ENCODE measurements around the gene RAPSN. TPM values are rescaled to one million over a fixed set of nuclear protein-coding genes. Genes with fewer than 3 reads are reported as not detected.
A peak's percentile ranks its signal among the peaks of the same experiment; 100 is the strongest.

Gene RAPSN
- total and polyA plus RNA-seq, 2 of the 8 experiments (the other 6 are each of a cell fraction or from before 2014, with no cell fraction given) = 0.06 to 0.34 TPM

DNA sequence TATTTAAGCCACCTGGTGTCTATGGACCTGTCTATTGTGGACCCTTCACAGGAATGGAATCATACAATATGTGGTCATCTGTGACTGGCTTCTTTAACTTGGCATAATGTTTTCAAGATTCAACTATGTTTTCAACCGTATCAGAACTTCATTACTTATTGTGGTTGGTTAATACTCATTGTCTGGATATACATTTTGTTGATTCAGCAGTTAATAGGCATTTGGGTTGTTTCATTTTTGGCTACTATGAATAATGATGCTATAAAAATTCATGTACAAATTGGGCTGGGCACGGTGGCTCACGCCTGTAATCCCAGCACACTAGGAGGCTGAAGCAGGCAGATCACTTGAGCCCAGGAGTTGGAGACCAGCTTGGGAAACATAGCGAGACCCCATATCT lies 2.5 kb upstream of the RAPSN start:
- Histone ChIP-seq H4K91ac (replicated peaks; ENCODE audit: insufficient read length, low read length) (no peak overlapping the region), H3K36me3 (ENCODE audit: control insufficient read depth in 2 of 4, insufficient read depth in 4 of 4, low read length in 3 of 4) (no peaks in the 10 kb centered on the region), H3K23ac (ENCODE audit: insufficient read length) (no peak overlapping the region), H3K79me1 (ENCODE audit: low read depth, low read length) (no peaks in the 10 kb centered on the region), H3K4me1 (replicated peaks in 1 of 4; ENCODE audit: control insufficient read depth in 3 of 4, insufficient read depth in 4 of 4, low read length in 3 of 4) (no peaks in the 10 kb centered on the region; a peak in 2 of 7 replicates), H4K8ac (ENCODE audit: extremely low read depth, insufficient read depth, low read length) (no peak overlapping the region), H2BK12ac (ENCODE audit: low read depth, low read length) (no peak overlapping the region), H2BK15ac (ENCODE audit: low read length) (no peak overlapping the region), H3K9me3 (ENCODE audit: insufficient read depth in 2 of 2, low read depth in 1 of 2, low read length in 1 of 2) (no peaks in the 10 kb centered on the region), H3K23me2 (ENCODE audit: low read depth, low read length) (no peaks in the 10 kb centered on the region), H3K4me2 (ENCODE audit: insufficient read depth in 1 of 2, low read depth in 2 of 2, low read length in 2 of 2) (no peak overlapping the region), H3K9ac (replicated peaks in 1 of 4; ENCODE audit: extremely low read depth in 1 of 4, low read depth in 3 of 4, low read length in 3 of 4) (no peak overlapping the region), H3K27ac (ENCODE audit: low read depth, low read length) (no peak overlapping the region), H2AFZ (ENCODE audit: low read length) (no peak overlapping the region), H3K27me3 (replicated peaks in 1 of 4; ENCODE audit: control insufficient read depth in 3 of 4, extremely low read depth in 1 of 4, insufficient read depth in 3 of 4, low read length in 3 of 4) (no peaks in the 10 kb centered on the region), H3K18ac (ENCODE audit: extremely low read depth, low read length) (no peak overlapping the region), H2BK5ac (ENCODE audit: low read depth, low read length) (no peak overlapping the region), H4K20me1 (replicated peaks in 1 of 2; ENCODE audit: control insufficient read depth in 1 of 2, insufficient read depth in 2 of 2, low read length in 2 of 2) (no peaks in the 10 kb centered on the region), H4K5ac (ENCODE audit: insufficient read length, low read depth, low read length) (no peak overlapping the region), H2AK5ac (ENCODE audit: low read depth, low read length) (no peak overlapping the region), H3K4ac (replicated peaks; ENCODE audit: insufficient read length, low read depth, low read length) (no peak overlapping the region), H3K56ac (replicated peaks; ENCODE audit: insufficient read length, low read depth, low read length) (no peak overlapping the region), H3K79me2 (ENCODE audit: control insufficient read depth in 1 of 2, insufficient read depth in 2 of 2, low read length in 2 of 2) (no peaks in the 10 kb centered on the region), H2BK20ac (ENCODE audit: low read length) (no peak overlapping the region), H3K14ac (ENCODE audit: insufficient read length) (no peak overlapping the region), H3K4me3 (ENCODE audit: extremely low read depth in 1 of 4, insufficient read depth in 2 of 4, low read depth in 3 of 4, low read length in 4 of 4) (no peak overlapping the region), H2BK120ac (replicated peaks; ENCODE audit: low read depth, low read length) (no peak overlapping the region)
- CTCF ChIA-PET (ENCODE audit: partially characterized antibody) = interaction anchor here (0.6 kb wide), 1 partner anchor 42 kb away, joined by 3 read pairs; no protein-coding TSS in a partner anchor
- no peak for TF ChIP-seq YY1 (IDR thresholded peaks at IDR 0.05; ENCODE audit: low read depth, low read length)
- peak; percentile 34; the same call in 1 of the 2 replicates for TF ChIP-seq MAFK (IDR thresholded peaks at IDR 0.05; ENCODE audit: low read depth, low read length)
- TF ChIP-seq EZH2 (IDR thresholded peaks at IDR 0.05; ENCODE audit: low read depth, low read length, severe bottlenecking) = no peak
- POLR2A ChIA-PET (ENCODE audit: partially characterized antibody) = no interaction called here
- WGBS, 2 experiments (ENCODE audit: extremely low coverage in 1 of 2, insufficient coverage in 1 of 2, insufficient read length in 1 of 2, insufficient replicate concordance in 2 of 2, low coverage in 1 of 2, low lambda C conversion rate in 2 of 2, missing lambda C conversion rate in 1 of 2) = 92% methylated on average over 4 of the region's 4 CpGs; no CpG with 5 or more reads in 1 of the 2 experiments
- no peak for FAIRE-seq
- DNase-seq (ENCODE audit: low read depth in 1 of 2, low spot score in 2 of 2) = no peak
